K562 (cell line): Measurements from ENCODE around the gene EML3. TPM values are rescaled to one million over a fixed set of nuclear protein-coding genes. Genes with fewer than 3 reads are reported as not detected.

Experiments
- CBX3 ChIP-seq, 2 experiments: IDR thresholded peaks; 1 replicate in 1 of 2; 2 replicates in 1 of 2; pipeline ENCODE4 v1.6.1; 2012; ENCODE audit warnings: inconsistent platforms in 2 of 2, low read length in 2 of 2, borderline replicate concordance in 1 of 2, control low read depth in 1 of 2
- EP300 ChIP-seq: IDR thresholded peaks from 2 replicates; pipeline ENCODE4 v1.6.1; 2012; ENCODE audit warnings: low read length, improper control_type of control experiment
- FOS ChIP-seq: IDR thresholded peaks from 3 replicates; pipeline ENCODE4 v1.6.1; 2011; ENCODE audit not compliant: insufficient read length; ENCODE audit errors: extremely low read depth
- KDM4B ChIP-seq, 2 experiments: fragments of 450-650 bp in 1 of 2; sonication (generic) in 1 of 2; IDR thresholded peaks; 2 replicates each; pipeline ENCODE4 v1.6.1; 2016 to 2017; ENCODE audit warnings: borderline replicate concordance in 2 of 2, antibody characterized with exemption in 1 of 2, low read depth in 1 of 2, mild to moderate bottlenecking in 1 of 2
- LARP7 ChIP-seq: fragments of 450-650 bp; IDR thresholded peaks from 2 replicates; pipeline ENCODE4 v1.6.1; 2016
- POLR2AphosphoS5 ChIP-seq: IDR thresholded peaks from 2 replicates; pipeline ENCODE4 v1.6.1; 2011; ENCODE audit warnings: mild to moderate bottlenecking, low read depth, low read length, moderate library complexity; ENCODE audit not compliant: control insufficient read depth, insufficient read depth
- TAF7 ChIP-seq: fragments of 450-650 bp; IDR thresholded peaks from 2 replicates; pipeline ENCODE4 v1.6.1; 2016; ENCODE audit warnings: missing genetic modification characterization, missing compliant biosample characterization
- ZNF232 ChIP-seq: sonication (generic); formaldehyde crosslinking; IDR thresholded peaks from 2 replicates; pipeline ENCODE4 v1.8.0; 2022; ENCODE audit warnings: mild to moderate bottlenecking, missing genetic modification reagents
- polyA plus RNA-seq, 8 experiments: library from polyadenylated mRNA; depleted of rRNA in 4 of 8; stranded (reverse) in 5 of 8; unstranded in 3 of 8; fragments of >200 nt; fragmentation: Nextera tagmentation in 2 of 8; fragmentation: Illumina TruSeq in 1 of 8; extraction: Ambion mirVana in 2 of 8; extraction: Trizol in 1 of 8; gene quantifications; 2 replicates each; pipeline versions ENCODE4 v1.2.1 to v1.2.3, GENCODE V29; 2011 to 2014; ENCODE audit warnings: inconsistent platforms in 1 of 8, missing spikeins in 1 of 8
- total RNA-seq, 7 experiments: library from RNA; depleted of rRNA in 6 of 7; stranded (reverse); fragments of >200 nt in 6 of 7; fragmentation: Illumina TruSeq in 2 of 7; extraction: Trizol in 2 of 7; gene quantifications; 2 replicates each; pipeline versions ENCODE4 v1.2.1 to v1.2.3, GENCODE V29; 2011 to 2021; ENCODE audit warnings: low replicate concordance in 1 of 7
- TF ChIP-seq, protein P1 (sequence below), 3 experiments: IDR thresholded peaks in 2 of 3; conservative IDR thresholded peaks in 1 of 3; 2 replicates each; pipeline ENCODE4 v1.5.1; 2011 to 2012; ENCODE audit warnings: low read length in 3 of 3, mild to moderate bottlenecking in 3 of 3, control low read depth in 2 of 3, improper control_type of control experiment in 1 of 3, inconsistent platforms in 1 of 3, low read depth in 1 of 3, mixed read lengths in 1 of 3, moderate library complexity in 1 of 3; ENCODE audit not compliant: insufficient read depth in 2 of 3
- TF ChIP-seq, protein P2 (sequence below), 2 experiments: fragments of 250-450 bp in 1 of 2; fragments of 450-650 bp in 1 of 2; sonication (Bioruptor Pico) in 1 of 2; IDR thresholded peaks; 2 replicates each; pipeline versions ENCODE4 v1.6.1 to v1.8.0; 2016 to 2021; ENCODE audit warnings: mild to moderate bottlenecking in 2 of 2, moderate library complexity in 2 of 2, missing compliant biosample characterization in 1 of 2, missing genetic modification characterization in 1 of 2
- TF ChIP-seq, protein P3 (sequence below): fragments of 250-450 bp; sonication (Bioruptor Pico); IDR thresholded peaks from 2 replicates; pipeline ENCODE4 v1.5.0; 2021; ENCODE audit warnings: mild to moderate bottlenecking, moderate library complexity

EML3 gene
- total and polyA plus RNA-seq, 9 of the 15 experiments (the other 6 are each of a cell fraction or from before 2014, with no cell fraction given) = 0.32 to 90.5 (median 26.4) TPM

DNA sequence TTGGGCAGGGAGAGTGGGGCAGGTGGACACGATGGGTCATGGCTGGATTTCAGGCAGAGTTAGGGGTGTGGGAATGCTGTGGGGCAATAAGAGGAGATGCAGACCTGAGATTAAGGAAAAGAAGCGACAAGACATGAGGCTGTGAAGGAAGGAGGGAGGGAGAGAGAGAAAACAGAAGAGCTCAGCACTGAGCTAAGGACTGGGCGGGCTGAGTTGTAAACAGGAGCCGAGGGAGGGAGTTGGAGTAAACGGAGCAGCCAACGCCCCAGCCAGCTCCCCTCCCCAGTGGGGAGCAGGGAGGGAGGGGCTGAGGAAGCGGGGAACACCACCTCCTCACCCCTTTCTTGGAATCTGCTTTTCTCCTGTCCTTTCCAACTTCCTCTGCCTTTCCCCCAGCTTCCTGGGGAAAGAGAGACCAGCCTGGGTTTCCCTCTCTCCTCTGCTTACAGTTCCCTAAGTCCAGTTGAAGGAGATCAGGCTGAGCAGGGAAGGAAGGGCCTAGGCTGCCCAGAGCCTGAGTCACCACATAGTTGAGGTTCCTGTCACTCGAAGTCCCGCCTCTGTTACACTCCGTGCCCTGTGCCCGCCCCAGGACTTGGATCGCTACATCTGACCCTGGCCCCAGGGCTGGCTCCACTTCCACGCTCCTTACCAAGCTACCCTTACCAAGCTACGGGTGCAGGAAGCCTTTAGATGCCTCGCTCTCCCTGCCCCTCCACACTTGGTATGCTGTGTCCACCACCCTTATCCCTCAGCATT is 59.3 kb downstream of the EML3 start (continued):
- TF ChIP-seq, protein P1, sequence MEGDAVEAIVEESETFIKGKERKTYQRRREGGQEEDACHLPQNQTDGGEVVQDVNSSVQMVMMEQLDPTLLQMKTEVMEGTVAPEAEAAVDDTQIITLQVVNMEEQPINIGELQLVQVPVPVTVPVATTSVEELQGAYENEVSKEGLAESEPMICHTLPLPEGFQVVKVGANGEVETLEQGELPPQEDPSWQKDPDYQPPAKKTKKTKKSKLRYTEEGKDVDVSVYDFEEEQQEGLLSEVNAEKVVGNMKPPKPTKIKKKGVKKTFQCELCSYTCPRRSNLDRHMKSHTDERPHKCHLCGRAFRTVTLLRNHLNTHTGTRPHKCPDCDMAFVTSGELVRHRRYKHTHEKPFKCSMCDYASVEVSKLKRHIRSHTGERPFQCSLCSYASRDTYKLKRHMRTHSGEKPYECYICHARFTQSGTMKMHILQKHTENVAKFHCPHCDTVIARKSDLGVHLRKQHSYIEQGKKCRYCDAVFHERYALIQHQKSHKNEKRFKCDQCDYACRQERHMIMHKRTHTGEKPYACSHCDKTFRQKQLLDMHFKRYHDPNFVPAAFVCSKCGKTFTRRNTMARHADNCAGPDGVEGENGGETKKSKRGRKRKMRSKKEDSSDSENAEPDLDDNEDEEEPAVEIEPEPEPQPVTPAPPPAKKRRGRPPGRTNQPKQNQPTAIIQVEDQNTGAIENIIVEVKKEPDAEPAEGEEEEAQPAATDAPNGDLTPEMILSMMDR (IDR thresholded peaks at IDR 0.05 in 2 of 3, conservative IDR thresholded peaks at IDR 0.05 in 1 of 3; ENCODE audit: insufficient read depth in 2 of 3, low read depth in 1 of 3, low read length in 3 of 3) = peak in 1 of 3 experiments; percentile 7; a peak in 1 of 6 replicates
- TF ChIP-seq, protein P2, sequence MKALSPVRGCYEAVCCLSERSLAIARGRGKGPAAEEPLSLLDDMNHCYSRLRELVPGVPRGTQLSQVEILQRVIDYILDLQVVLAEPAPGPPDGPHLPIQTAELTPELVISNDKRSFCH (CRISPR knock-in tag; IDR thresholded peaks at IDR 0.05) = no peak
- TF ChIP-seq, protein P2 (tag; IDR thresholded peaks at IDR 0.05) = peak; percentile 70; the same call in 1 of the 2 replicates
- TF ChIP-seq TAF7 (tag) = 0 out of 2 replicates have a peak, but pooled peaks have one; percentile 13
- TF ChIP-seq EP300 = peak; percentile 98
- TF ChIP-seq, protein P3, sequence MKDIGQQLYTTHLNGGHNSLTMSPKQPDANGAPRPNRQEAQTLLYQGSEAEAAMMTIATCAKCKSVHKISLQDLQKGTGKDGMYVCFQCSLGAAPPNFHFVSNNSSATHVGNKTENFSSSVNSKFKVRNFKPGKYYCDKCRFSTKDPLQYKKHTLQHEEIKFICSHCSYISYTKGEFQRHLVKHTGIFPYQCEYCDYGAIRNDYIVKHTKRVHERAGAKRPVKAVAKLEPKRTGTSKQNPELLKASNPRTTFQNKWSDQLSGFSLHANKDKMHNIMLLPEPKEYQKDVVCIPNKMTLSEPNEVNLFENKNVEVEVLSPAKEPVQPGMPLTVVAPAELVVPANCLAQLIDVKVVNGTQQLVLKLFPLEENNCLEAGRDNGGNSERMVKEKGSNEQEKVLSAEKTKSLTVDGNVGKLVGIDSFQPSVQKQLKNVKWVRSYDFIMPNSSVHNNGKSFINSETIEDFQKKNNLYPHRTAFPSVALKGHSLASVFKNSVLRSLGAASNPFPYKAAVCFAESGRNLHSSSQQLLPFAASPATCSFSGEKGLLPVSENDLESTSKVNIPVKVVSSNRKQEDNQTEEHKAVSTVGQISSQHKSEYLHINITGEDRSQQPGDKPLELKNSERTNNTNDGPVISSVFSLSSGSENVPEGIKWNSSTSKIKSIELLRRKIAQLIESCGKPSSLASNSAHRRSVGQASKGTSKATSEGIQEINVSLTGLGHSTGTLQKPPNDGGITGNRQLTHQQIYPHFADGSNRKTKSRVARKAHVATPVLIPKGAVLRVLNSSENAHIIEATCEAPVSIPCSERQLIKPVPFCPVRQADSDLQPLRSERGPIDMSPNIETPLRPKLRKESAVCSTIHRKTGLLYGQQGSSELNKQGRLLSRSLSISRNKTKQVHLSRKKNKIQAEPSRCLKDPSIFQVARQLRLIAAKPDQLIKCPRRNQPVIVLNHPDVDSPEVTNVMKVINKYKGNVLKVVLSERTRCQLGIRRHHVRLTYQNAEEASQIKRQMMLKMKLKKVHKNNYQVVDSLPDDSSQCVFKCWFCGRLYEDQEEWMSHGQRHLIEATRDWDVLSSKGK (CRISPR knock-in tag) = no peak
- peak in 1 of 2 experiments; percentile 17; a peak in 1 of 3 replicates for TF ChIP-seq CBX3 (IDR thresholded peaks at IDR 0.05; ENCODE audit: borderline replicate concordance in 1 of 2, low read length in 2 of 2)
- TF ChIP-seq FOS = no peak
- TF ChIP-seq POLR2AphosphoS5 = peak; percentile 14; the same call in 1 of the 2 replicates
- peak; percentile 95; the same call in 1 of the 2 replicates for TF ChIP-seq LARP7
- no peak for TF ChIP-seq ZNF232
- TF ChIP-seq KDM4B (IDR thresholded peaks at IDR 0.05; ENCODE audit: borderline replicate concordance in 2 of 2, low read depth in 1 of 2) = peak in 1 of 2 experiments; percentile 67; a peak in 1 of 4 replicates
